Natural killer cell (primary cell): ENCODE measurements around the gene HOXC9. TPM values are rescaled to one million over a fixed set of nuclear protein-coding genes. Genes with fewer than 3 reads are reported as not detected.

ENCODE experiments used
- ATAC-seq, 3 donors: fragments of 150-1000 bp in 2 of 3; fragments of 200-7000 bp in 1 of 3; cut with Tn5 transposase; 1 replicate in 1 of 3; 2 replicates in 2 of 3; pipeline ENCODE4 v1.10.0; 2021; ENCODE audit warnings: mild to moderate bottlenecking in 2 of 3, moderate library complexity in 2 of 3
- DNase-seq, 2 donors: peaks; one replicate each; pipeline versions ENCODE4 v3.0.0 to v3.0.0-alpha.2; 2013 to 2021; ENCODE audit warnings: mixed read lengths in 1 of 2
- H3K27ac ChIP-seq: one replicate; pipeline ENCODE4 v1.5.1; 2013; ENCODE audit warnings: mild to moderate bottlenecking, low read length
- H3K27me3 ChIP-seq: one replicate; pipeline ENCODE4 v1.6.1; 2013; ENCODE audit warnings: low read length; ENCODE audit not compliant: control insufficient read depth, insufficient read depth
- H3K36me3 ChIP-seq: one replicate; pipeline ENCODE4 v1.6.1; 2013; ENCODE audit warnings: low read length; ENCODE audit not compliant: control insufficient read depth, insufficient read depth
- H3K4me1 ChIP-seq: one replicate; pipeline ENCODE4 v1.6.1; 2013; ENCODE audit warnings: low read length; ENCODE audit not compliant: control insufficient read depth, insufficient read depth
- H3K4me3 ChIP-seq: one replicate; pipeline ENCODE4 v1.5.1; 2013; ENCODE audit warnings: low read length
- H3K9me3 ChIP-seq: one replicate; pipeline ENCODE4 v1.6.1; 2013; ENCODE audit warnings: low read length; ENCODE audit not compliant: control insufficient read depth, insufficient read depth
- H3K27ac Mint-ChIP-seq, 2 donors: one replicate each; pipeline ENCODE4 v1.8.0; 2022; ENCODE audit warnings: mild to moderate bottlenecking in 2 of 2, mixed read lengths in 2 of 2, moderate library complexity in 1 of 2
- H3K27me3 Mint-ChIP-seq, 2 donors: one replicate each; pipeline ENCODE4 v1.8.0; 2022; ENCODE audit warnings: low read depth in 2 of 2, mixed read lengths in 2 of 2
- H3K36me3 Mint-ChIP-seq: one replicate; pipeline ENCODE4 v1.8.0; 2022; ENCODE audit warnings: mixed read lengths
- H3K4me1 Mint-ChIP-seq, 2 donors: one replicate each; pipeline ENCODE4 v1.8.0; 2022; ENCODE audit warnings: mixed read lengths in 2 of 2
- H3K4me3 Mint-ChIP-seq: one replicate; pipeline ENCODE4 v1.8.0; 2022; ENCODE audit warnings: mild to moderate bottlenecking, moderate library complexity, mixed read lengths
- H3K9me3 Mint-ChIP-seq, 2 donors: one replicate each; pipeline ENCODE4 v1.8.0; 2022; ENCODE audit warnings: mixed read lengths in 2 of 2
- CTCF ChIP-seq: fragments of 200-600 bp; IDR thresholded peaks from one replicate; pipeline ENCODE4 v1.8.0; 2022; ENCODE audit warnings: antibody characterized with exemption
- WGBS: methylation state at CpG from one replicate; pipeline ENCODE4 v1.1.7; 2013; ENCODE audit warnings: missing lambda C conversion rate; ENCODE audit not compliant: insufficient coverage; 5-methylcytosine and 5-hydroxymethylcytosine counted together
- intact Hi-C: fragments of 100-400 bp; cut with micrococcal nuclease; formaldehyde crosslinking; loops from one replicate; pipeline ENCODE4 v1.14.2; 2022
- total RNA-seq, 4 donors: library from RNA; stranded (reverse); fragments of 120-200 nt in 1 of 4; gene quantifications; one replicate each; pipeline versions ENCODE4 v1.2.3 to v1.2.4, GENCODE V29; 2013 to 2022

HOXC9 gene
- total RNA-seq, 3 donors from 2014 or later (not counting 1 experiment from before 2014, with no cell fraction given) = not detected

DNA sequence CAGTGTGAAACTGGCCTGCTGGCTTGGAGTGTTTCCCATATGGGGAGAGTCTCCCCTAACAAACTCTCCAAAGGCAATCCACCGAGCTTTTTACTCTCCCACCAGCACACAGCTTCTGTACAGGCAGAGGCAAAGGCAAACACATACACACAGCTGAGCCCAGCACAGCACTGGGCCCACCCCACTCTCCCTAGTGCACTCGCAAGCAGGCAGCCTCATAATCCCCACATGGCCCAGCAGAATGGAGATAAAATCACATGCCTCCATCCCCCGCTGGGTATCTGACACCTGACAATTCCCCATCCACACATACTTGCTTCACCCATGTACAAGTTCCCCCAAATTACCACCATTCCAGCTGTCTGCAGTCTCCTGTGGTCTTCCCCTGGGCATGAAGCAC is 41.8 kb upstream of the HOXC9 start:
- no peak for DNase-seq
- Histone ChIP-seq H3K4me3 (no peak overlapping the region), H3K27ac (no peak overlapping the region), H3K36me3 (no peaks in the 10 kb centered on the region), H3K4me1 (peaks cover 40% of the 10 kb centered on the region), H3K27me3 (peaks cover 95% of the 10 kb centered on the region), H3K9me3 (peaks cover 5% of the 10 kb centered on the region)
- no peak overlapping the region for H3K4me3 Mint-ChIP-seq
- WGBS = 25% methylated on average over 3 of the region's 3 CpGs
- peaks cover 74 to 84% of the 10 kb centered on the region in 2 donors for H3K27me3 Mint-ChIP-seq
- no peaks in the 10 kb centered on the region for H3K9me3 Mint-ChIP-seq
- H3K36me3 Mint-ChIP-seq = peaks cover 11% of the 10 kb centered on the region
- intact Hi-C loops = loop anchor here (5.0 kb wide), 2 partner anchors 39 to 324 kb away; partner anchors contain the start of genes CBX5 and HNRNPA1
- no peak for ATAC-seq
- no peak for TF ChIP-seq CTCF
- H3K4me1 Mint-ChIP-seq = peaks cover 25% of the 10 kb centered on the region in 2 donors
- H3K27ac Mint-ChIP-seq = no peak overlapping the region

- Histone ChIP-seq H3K9me3 (peaks cover 5% of the 10 kb centered on the region), H3K27me3 (peaks cover 94% of the 10 kb centered on the region), H3K36me3 (no peaks in the 10 kb centered on the region), H3K4me1 (peaks cover 45% of the 10 kb centered on the region), H3K27ac (no peak overlapping the region), H3K4me3 (no peak overlapping the region)
- Mint-ChIP-seq H3K4me1 (peaks cover 26 to 36% of the 10 kb centered on the region in 2 donors), H3K4me3 (peak overlapping the region; percentile 45), H3K27me3 (peaks cover 73 to 84% of the 10 kb centered on the region in 2 donors), H3K36me3 (peaks cover 18% of the 10 kb centered on the region), H3K9me3 (no peaks in the 10 kb centered on the region), H3K27ac (no peak overlapping the region)
- intact Hi-C loops = loop anchor here (5.0 kb wide), 2 partner anchors 38 to 323 kb away; partner anchors contain the start of genes CBX5 and HNRNPA1
- DNase-seq = no peak
- ATAC-seq = no peak
- TF ChIP-seq CTCF = no peak
- WGBS = 14% methylated on average over 4 of the region's 4 CpGs
Observed at GRCh38 chr12:53959314-53959713, 40.6 kb upstream of the HOXC9 start.

- Mint-ChIP-seq H3K27ac (no peak overlapping the region), H3K4me3 (peak overlapping the region; percentile 45), H3K9me3 (no peaks in the 10 kb centered on the region), H3K4me1 (peaks cover 36 to 42% of the 10 kb centered on the region in 2 donors), H3K36me3 (peaks cover 18% of the 10 kb centered on the region), H3K27me3 (peaks cover 73 to 95% of the 10 kb centered on the region in 2 donors)
- H3K27ac ChIP-seq = no peak overlapping the region
- TF ChIP-seq CTCF = no peak
- WGBS = 9% methylated on average over 39 of the region's 39 CpGs
- ATAC-seq (peak in 1 of 3 donors; percentile 34), DNase-seq (no peak)
- H3K9me3 ChIP-seq = peaks cover 2% of the 10 kb centered on the region
- no peaks in the 10 kb centered on the region for H3K36me3 ChIP-seq
- H3K4me3 ChIP-seq = no peak overlapping the region
- intact Hi-C loops = no loop called here
- H3K27me3 ChIP-seq = peaks cover 95% of the 10 kb centered on the region
- peaks cover 38% of the 10 kb centered on the region for H3K4me1 ChIP-seq
Observed at GRCh38 chr12:53960187-53961024, 39.6 kb upstream of the HOXC9 start.
